WTC11 (cell line): ENCODE results near the gene NCBP3. TPM values are rescaled to one million over a fixed set of nuclear protein-coding genes. Genes with fewer than 3 reads are reported as not detected.

Source experiments
- ATAC-seq: fragments of 200-7000 bp; cut with Tn5 transposase; 2 replicates; pipeline ENCODE4 v1.10.0; 2021; ENCODE audit warnings: mild to moderate bottlenecking, moderate library complexity
- CTCF ChIA-PET: fragments of 300-600 bp; sonication (Branson Sonifier 250); formaldehyde crosslinking; loops from one replicate; lab custom pipeline; 2021; ENCODE audit warnings: antibody characterized with exemption; lab: Charles Lee
- POLR2A ChIA-PET: fragments of 350-600 bp; sonication (Branson Sonifier 250); formaldehyde crosslinking; loops from one replicate; lab custom pipeline; 2021; ENCODE audit warnings: antibody characterized with exemption; lab: Charles Lee
- DNase-seq: peaks from one replicate; pipeline ENCODE4 v3.0.0; 2021; ENCODE audit warnings: low spot score
- H3K27ac Mint-ChIP-seq: 2 replicates; pipeline ENCODE4 v1.8.0; 2021; ENCODE audit warnings: mixed read lengths
- H3K27me3 Mint-ChIP-seq: 2 replicates; pipeline ENCODE4 v1.8.0; 2021; ENCODE audit warnings: low read depth, mild to moderate bottlenecking, moderate library complexity, mixed read lengths
- H3K36me3 Mint-ChIP-seq: 2 replicates; pipeline ENCODE4 v1.8.0; 2021; ENCODE audit warnings: mixed read lengths
- H3K4me1 Mint-ChIP-seq: 2 replicates; pipeline ENCODE4 v1.8.0; 2022; ENCODE audit warnings: mixed read lengths
- H3K4me3 Mint-ChIP-seq: 2 replicates; pipeline ENCODE4 v1.8.0; 2021; ENCODE audit warnings: mild to moderate bottlenecking, moderate library complexity, mixed read lengths
- H3K9me3 Mint-ChIP-seq: 2 replicates; pipeline ENCODE4 v1.8.0; 2021; ENCODE audit warnings: mixed read lengths
- ATF6 ChIP-seq: sonication (generic); formaldehyde crosslinking; IDR thresholded peaks from 2 replicates; pipeline ENCODE4 v1.8.1; 2023; ENCODE audit warnings: mild to moderate bottlenecking, missing genetic modification reagents
- EMX1 ChIP-seq: fragments of 250-450 bp; sonication (Bioruptor Pico); IDR thresholded peaks from 2 replicates; pipeline ENCODE4 v1.8.0; 2021; ENCODE audit warnings: mild to moderate bottlenecking
- GABPB1 ChIP-seq: sonication (generic); formaldehyde crosslinking; IDR thresholded peaks from 2 replicates; pipeline ENCODE4 v1.8.1; 2023; ENCODE audit warnings: mild to moderate bottlenecking, missing genetic modification reagents
- NFYB ChIP-seq: sonication (generic); formaldehyde crosslinking; conservative IDR thresholded peaks from 2 replicates; pipeline ENCODE4 v1.8.0; 2022; ENCODE audit warnings: low read depth, missing genetic modification reagents
- NR2C2 ChIP-seq: sonication (generic); formaldehyde crosslinking; IDR thresholded peaks from 2 replicates; pipeline ENCODE4 v1.8.0; 2022; ENCODE audit warnings: mild to moderate bottlenecking, missing genetic modification reagents
- SMAD3 ChIP-seq: sonication (generic); formaldehyde crosslinking; IDR thresholded peaks from 2 replicates; pipeline ENCODE4 v1.8.0; 2022; ENCODE audit warnings: missing genetic modification reagents, mild to moderate bottlenecking, borderline replicate concordance
- TEAD1 ChIP-seq: sonication (generic); formaldehyde crosslinking; IDR thresholded peaks from 2 replicates; pipeline ENCODE4 v1.8.0; 2022; ENCODE audit warnings: mild to moderate bottlenecking, missing genetic modification reagents
- USF2 ChIP-seq: sonication (generic); formaldehyde crosslinking; IDR thresholded peaks from 2 replicates; pipeline ENCODE4 v1.8.1; 2023; ENCODE audit warnings: mild to moderate bottlenecking, missing genetic modification reagents, moderate library complexity
- ZNF263 ChIP-seq: sonication (generic); formaldehyde crosslinking; IDR thresholded peaks from 2 replicates; pipeline ENCODE4 v1.8.1; 2022; ENCODE audit warnings: low read depth, mild to moderate bottlenecking, moderate library complexity, missing genetic modification reagents
- ZNF317 ChIP-seq: sonication (generic); formaldehyde crosslinking; IDR thresholded peaks from 2 replicates; pipeline ENCODE4 v1.8.1; 2023; ENCODE audit warnings: low read depth, mild to moderate bottlenecking, moderate library complexity, missing genetic modification reagents, borderline replicate concordance
- total RNA-seq: library from RNA; stranded (reverse); gene quantifications from 3 replicates; pipeline ENCODE4 v1.2.3, GENCODE V29; 2021
- TF ChIP-seq, protein P1 (sequence below): fragments of 250-450 bp; sonication (Bioruptor Pico); IDR thresholded peaks from 2 replicates; pipeline ENCODE4 v1.9.0; 2021; ENCODE audit warnings: mild to moderate bottlenecking, borderline replicate concordance
- TF ChIP-seq, protein P2 (sequence below): sonication (generic); formaldehyde crosslinking; IDR thresholded peaks from 2 replicates; pipeline ENCODE4 v1.8.0; 2022; ENCODE audit warnings: mild to moderate bottlenecking, missing genetic modification reagents
- TF ChIP-seq, protein P3 (sequence below): sonication (generic); formaldehyde crosslinking; IDR thresholded peaks from 2 replicates; pipeline ENCODE4 v1.8.1; 2023; ENCODE audit warnings: mild to moderate bottlenecking, moderate library complexity, missing genetic modification reagents
- TF ChIP-seq, protein P4 (sequence below): sonication (generic); formaldehyde crosslinking; IDR thresholded peaks from 2 replicates; pipeline ENCODE4 v1.8.1; 2022; ENCODE audit warnings: low read depth, mild to moderate bottlenecking, moderate library complexity, missing genetic modification reagents, borderline replicate concordance
- TF ChIP-seq, protein P5 (sequence below): sonication (generic); formaldehyde crosslinking; IDR thresholded peaks from 2 replicates; pipeline ENCODE4 v1.8.0; 2022; ENCODE audit warnings: missing genetic modification reagents

Gene NCBP3
- total RNA-seq, 1 experiment from 2014 or later = 48.7 TPM

- TF ChIP-seq, protein P1, sequence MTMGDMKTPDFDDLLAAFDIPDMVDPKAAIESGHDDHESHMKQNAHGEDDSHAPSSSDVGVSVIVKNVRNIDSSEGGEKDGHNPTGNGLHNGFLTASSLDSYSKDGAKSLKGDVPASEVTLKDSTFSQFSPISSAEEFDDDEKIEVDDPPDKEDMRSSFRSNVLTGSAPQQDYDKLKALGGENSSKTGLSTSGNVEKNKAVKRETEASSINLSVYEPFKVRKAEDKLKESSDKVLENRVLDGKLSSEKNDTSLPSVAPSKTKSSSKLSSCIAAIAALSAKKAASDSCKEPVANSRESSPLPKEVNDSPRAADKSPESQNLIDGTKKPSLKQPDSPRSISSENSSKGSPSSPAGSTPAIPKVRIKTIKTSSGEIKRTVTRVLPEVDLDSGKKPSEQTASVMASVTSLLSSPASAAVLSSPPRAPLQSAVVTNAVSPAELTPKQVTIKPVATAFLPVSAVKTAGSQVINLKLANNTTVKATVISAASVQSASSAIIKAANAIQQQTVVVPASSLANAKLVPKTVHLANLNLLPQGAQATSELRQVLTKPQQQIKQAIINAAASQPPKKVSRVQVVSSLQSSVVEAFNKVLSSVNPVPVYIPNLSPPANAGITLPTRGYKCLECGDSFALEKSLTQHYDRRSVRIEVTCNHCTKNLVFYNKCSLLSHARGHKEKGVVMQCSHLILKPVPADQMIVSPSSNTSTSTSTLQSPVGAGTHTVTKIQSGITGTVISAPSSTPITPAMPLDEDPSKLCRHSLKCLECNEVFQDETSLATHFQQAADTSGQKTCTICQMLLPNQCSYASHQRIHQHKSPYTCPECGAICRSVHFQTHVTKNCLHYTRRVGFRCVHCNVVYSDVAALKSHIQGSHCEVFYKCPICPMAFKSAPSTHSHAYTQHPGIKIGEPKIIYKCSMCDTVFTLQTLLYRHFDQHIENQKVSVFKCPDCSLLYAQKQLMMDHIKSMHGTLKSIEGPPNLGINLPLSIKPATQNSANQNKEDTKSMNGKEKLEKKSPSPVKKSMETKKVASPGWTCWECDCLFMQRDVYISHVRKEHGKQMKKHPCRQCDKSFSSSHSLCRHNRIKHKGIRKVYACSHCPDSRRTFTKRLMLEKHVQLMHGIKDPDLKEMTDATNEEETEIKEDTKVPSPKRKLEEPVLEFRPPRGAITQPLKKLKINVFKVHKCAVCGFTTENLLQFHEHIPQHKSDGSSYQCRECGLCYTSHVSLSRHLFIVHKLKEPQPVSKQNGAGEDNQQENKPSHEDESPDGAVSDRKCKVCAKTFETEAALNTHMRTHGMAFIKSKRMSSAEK (CRISPR knock-in tag) = no peak
- TF ChIP-seq NFYB (no peak), ZNF317 (CRISPR knock-in tag) (no peak), GABPB1 (CRISPR knock-in tag) (no peak), TEAD1 (CRISPR knock-in tag) (no peak), NR2C2 (CRISPR knock-in tag) (no peak), SMAD3 (CRISPR knock-in tag) (no peak), USF2 (CRISPR knock-in tag) (no peak), ATF6 (CRISPR knock-in tag) (no peak), EMX1 (CRISPR knock-in tag) (no peak), ZNF263 (no peak)
- TF ChIP-seq, protein P2, sequence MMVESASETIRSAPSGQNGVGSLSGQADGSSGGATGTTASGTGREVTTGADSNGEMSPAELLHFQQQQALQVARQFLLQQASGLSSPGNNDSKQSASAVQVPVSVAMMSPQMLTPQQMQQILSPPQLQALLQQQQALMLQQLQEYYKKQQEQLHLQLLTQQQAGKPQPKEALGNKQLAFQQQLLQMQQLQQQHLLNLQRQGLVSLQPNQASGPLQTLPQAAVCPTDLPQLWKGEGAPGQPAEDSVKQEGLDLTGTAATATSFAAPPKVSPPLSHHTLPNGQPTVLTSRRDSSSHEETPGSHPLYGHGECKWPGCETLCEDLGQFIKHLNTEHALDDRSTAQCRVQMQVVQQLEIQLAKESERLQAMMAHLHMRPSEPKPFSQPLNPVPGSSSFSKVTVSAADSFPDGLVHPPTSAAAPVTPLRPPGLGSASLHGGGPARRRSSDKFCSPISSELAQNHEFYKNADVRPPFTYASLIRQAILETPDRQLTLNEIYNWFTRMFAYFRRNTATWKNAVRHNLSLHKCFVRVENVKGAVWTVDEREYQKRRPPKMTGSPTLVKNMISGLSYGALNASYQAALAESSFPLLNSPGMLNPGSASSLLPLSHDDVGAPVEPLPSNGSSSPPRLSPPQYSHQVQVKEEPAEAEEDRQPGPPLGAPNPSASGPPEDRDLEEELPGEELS (CRISPR knock-in tag) = no peak
- TF ChIP-seq, protein P3, sequence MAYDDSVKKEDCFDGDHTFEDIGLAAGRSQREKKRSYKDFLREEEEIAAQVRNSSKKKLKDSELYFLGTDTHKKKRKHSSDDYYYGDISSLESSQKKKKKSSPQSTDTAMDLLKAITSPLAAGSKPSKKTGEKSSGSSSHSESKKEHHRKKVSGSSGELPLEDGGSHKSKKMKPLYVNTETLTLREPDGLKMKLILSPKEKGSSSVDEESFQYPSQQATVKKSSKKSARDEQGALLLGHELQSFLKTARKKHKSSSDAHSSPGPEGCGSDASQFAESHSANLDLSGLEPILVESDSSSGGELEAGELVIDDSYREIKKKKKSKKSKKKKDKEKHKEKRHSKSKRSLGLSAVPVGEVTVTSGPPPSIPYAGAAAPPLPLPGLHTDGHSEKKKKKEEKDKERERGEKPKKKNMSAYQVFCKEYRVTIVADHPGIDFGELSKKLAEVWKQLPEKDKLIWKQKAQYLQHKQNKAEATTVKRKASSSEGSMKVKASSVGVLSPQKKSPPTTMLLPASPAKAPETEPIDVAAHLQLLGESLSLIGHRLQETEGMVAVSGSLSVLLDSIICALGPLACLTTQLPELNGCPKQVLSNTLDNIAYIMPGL (CRISPR knock-in tag) = no peak
- TF ChIP-seq, protein P4, sequence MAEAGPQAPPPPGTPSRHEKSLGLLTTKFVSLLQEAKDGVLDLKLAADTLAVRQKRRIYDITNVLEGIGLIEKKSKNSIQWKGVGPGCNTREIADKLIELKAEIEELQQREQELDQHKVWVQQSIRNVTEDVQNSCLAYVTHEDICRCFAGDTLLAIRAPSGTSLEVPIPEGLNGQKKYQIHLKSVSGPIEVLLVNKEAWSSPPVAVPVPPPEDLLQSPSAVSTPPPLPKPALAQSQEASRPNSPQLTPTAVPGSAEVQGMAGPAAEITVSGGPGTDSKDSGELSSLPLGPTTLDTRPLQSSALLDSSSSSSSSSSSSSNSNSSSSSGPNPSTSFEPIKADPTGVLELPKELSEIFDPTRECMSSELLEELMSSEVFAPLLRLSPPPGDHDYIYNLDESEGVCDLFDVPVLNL (CRISPR knock-in tag) = no peak
These were observed 33.3 kb downstream of the NCBP3 start (continued) for GRCh38 chr17:3812771-3813170.

- no peaks in the 10 kb centered on the region for H3K9me3 Mint-ChIP-seq
- POLR2A ChIA-PET = no interaction called here
- no peak overlapping the region for H3K27ac Mint-ChIP-seq
- TF ChIP-seq, protein P5, sequence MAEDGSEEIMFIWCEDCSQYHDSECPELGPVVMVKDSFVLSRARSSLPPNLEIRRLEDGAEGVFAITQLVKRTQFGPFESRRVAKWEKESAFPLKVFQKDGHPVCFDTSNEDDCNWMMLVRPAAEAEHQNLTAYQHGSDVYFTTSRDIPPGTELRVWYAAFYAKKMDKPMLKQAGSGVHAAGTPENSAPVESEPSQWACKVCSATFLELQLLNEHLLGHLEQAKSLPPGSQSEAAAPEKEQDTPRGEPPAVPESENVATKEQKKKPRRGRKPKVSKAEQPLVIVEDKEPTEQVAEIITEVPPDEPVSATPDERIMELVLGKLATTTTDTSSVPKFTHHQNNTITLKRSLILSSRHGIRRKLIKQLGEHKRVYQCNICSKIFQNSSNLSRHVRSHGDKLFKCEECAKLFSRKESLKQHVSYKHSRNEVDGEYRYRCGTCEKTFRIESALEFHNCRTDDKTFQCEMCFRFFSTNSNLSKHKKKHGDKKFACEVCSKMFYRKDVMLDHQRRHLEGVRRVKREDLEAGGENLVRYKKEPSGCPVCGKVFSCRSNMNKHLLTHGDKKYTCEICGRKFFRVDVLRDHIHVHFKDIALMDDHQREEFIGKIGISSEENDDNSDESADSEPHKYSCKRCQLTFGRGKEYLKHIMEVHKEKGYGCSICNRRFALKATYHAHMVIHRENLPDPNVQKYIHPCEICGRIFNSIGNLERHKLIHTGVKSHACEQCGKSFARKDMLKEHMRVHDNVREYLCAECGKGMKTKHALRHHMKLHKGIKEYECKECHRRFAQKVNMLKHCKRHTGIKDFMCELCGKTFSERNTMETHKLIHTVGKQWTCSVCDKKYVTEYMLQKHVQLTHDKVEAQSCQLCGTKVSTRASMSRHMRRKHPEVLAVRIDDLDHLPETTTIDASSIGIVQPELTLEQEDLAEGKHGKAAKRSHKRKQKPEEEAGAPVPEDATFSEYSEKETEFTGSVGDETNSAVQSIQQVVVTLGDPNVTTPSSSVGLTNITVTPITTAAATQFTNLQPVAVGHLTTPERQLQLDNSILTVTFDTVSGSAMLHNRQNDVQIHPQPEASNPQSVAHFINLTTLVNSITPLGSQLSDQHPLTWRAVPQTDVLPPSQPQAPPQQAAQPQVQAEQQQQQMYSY (CRISPR knock-in tag) = no peak
- H3K27me3 Mint-ChIP-seq = no peaks in the 10 kb centered on the region
- H3K4me1 Mint-ChIP-seq = no peaks in the 10 kb centered on the region
- no peak overlapping the region for H3K4me3 Mint-ChIP-seq
- CTCF ChIA-PET = interaction anchor here (0.6 to 3.4 kb wide), 3 partner anchors 14 to 74 kb away, joined by 3 to 35 read pairs (median 6); no protein-coding TSS in a partner anchor
- peaks cover 65% of the 10 kb centered on the region for H3K36me3 Mint-ChIP-seq
- ATAC-seq = no peak
- DNase-seq = no peak
These were observed 33.8 kb downstream of the NCBP3 start for GRCh38 chr17:3812284-3812683.
